Panc1 (cell line): ENCODE measurements around the gene MST1R. TPM values are rescaled to one million over a fixed set of nuclear protein-coding genes. Genes with fewer than 3 reads are reported as not detected.

ENCODE experiments used
- ATAC-seq: fragments of 200-7000 bp; cut with Tn5 transposase; 2 replicates; pipeline ENCODE4 v1.9.1; 2020; ENCODE audit warnings: mild to moderate bottlenecking, moderate library complexity
- BruUV-seq: library from RNA; stranded (reverse); fragments of 400-500 nt; replicated peaks from 2 replicates; lab custom pipeline; 2021; lab: Mats Ljungman, UMichigan
- CTCF ChIA-PET: fragments of 300-600 bp; sonication (Branson Sonifier 250); formaldehyde crosslinking; loops from one replicate; lab custom pipeline; 2022; ENCODE audit warnings: antibody characterized with exemption; lab: Charles Lee
- POLR2A ChIA-PET: fragments of 300-600 bp; sonication (Branson Sonifier 250); formaldehyde crosslinking; loops from one replicate; lab custom pipeline; 2022; ENCODE audit warnings: antibody characterized with exemption; lab: Charles Lee
- DNase-seq: peaks from one replicate; pipeline ENCODE4 v3.0.0-alpha.2; 2010; ENCODE audit warnings: low read depth, low spot score
- H3K27ac ChIP-seq: 2 replicates; pipeline ENCODE4 v1.5.1; 2011; ENCODE audit warnings: mild to moderate bottlenecking, low read length, inconsistent platforms
- H3K27me3 ChIP-seq: fragments of 200-500 bp; sonication (Bioruptor generic); 2 replicates; pipeline ENCODE4 v1.6.0; 2014; ENCODE audit warnings: low read length, inconsistent platforms; ENCODE audit not compliant: control insufficient read depth, insufficient read depth
- H3K36me3 ChIP-seq: fragments of 200-500 bp; sonication (Bioruptor generic); 2 replicates; pipeline ENCODE4 v1.5.1; 2014; ENCODE audit warnings: inconsistent platforms, mild to moderate bottlenecking, low read length, moderate library complexity; ENCODE audit not compliant: control insufficient read depth, insufficient read depth
- H3K4me1 ChIP-seq: 2 replicates; pipeline ENCODE4 v1.5.1; 2011; ENCODE audit warnings: inconsistent platforms, mild to moderate bottlenecking, low read length, moderate library complexity; ENCODE audit not compliant: control insufficient read depth, insufficient read depth
- H3K4me3 ChIP-seq, 2 experiments: 2 replicates each; pipeline ENCODE4 v1.5.1; 2011 to 2012; ENCODE audit warnings: low read depth in 2 of 2, low read length in 2 of 2, mild to moderate bottlenecking in 2 of 2, inconsistent platforms in 1 of 2, moderate library complexity in 1 of 2
- H3K9me3 ChIP-seq: fragments of 200-500 bp; sonication (Bioruptor generic); 2 replicates; pipeline ENCODE4 v1.5.1; 2014; ENCODE audit warnings: low read depth, mild to moderate bottlenecking, inconsistent platforms, low read length, moderate library complexity; ENCODE audit not compliant: control insufficient read depth, insufficient read depth
- POLR2AphosphoS5 ChIP-seq: IDR thresholded peaks from 2 replicates; pipeline ENCODE4 v1.6.1; 2012; ENCODE audit warnings: mild to moderate bottlenecking, low read depth, low read length, moderate library complexity
- SIN3A ChIP-seq: IDR thresholded peaks from 2 replicates; pipeline ENCODE4 v1.6.1; 2012; ENCODE audit warnings: low read depth, mild to moderate bottlenecking, low read length, moderate library complexity, borderline replicate concordance; ENCODE audit not compliant: insufficient read depth
- TCF7L2 ChIP-seq: IDR thresholded peaks from 2 replicates; pipeline ENCODE4 v1.6.1; 2011; ENCODE audit warnings: mild to moderate bottlenecking, low read depth, low read length, inconsistent platforms
- in situ Hi-C: cut with HindIII; loops from 2 replicates; pipeline ENCODE4 v1.10.0; 2016; ENCODE audit warnings: low sequenced_read_pairs, low pct_unique_long_range_greater_than_20kb
- intact Hi-C: fragments of 100-400 bp; cut with micrococcal nuclease; formaldehyde crosslinking; loops from one replicate; pipeline ENCODE4 v1.10.0; 2022; ENCODE audit not compliant: unreplicated experiment
- total RNA-seq: library from RNA; stranded (reverse); gene quantifications from one replicate; pipeline ENCODE4 v1.2.1, GENCODE V29; 2021; ENCODE audit not compliant: unreplicated experiment
- TF ChIP-seq, protein P1 (sequence below): fragments of 450-650 bp; IDR thresholded peaks from 2 replicates; pipeline ENCODE4 v1.5.1; 2017; ENCODE audit warnings: mild to moderate bottlenecking
- TF ChIP-seq, protein P2 (sequence below), 2 experiments: IDR thresholded peaks; 2 replicates each; pipeline ENCODE4 v1.6.1; 2011 to 2012; ENCODE audit warnings: low read depth in 2 of 2, control low read depth in 1 of 2, low read length in 1 of 2, mild to moderate bottlenecking in 1 of 2, moderate library complexity in 1 of 2; ENCODE audit not compliant: insufficient read depth in 1 of 2

Gene MST1R
- total RNA-seq, 1 experiment from 2014 or later, result 27.5 TPM

DNA sequence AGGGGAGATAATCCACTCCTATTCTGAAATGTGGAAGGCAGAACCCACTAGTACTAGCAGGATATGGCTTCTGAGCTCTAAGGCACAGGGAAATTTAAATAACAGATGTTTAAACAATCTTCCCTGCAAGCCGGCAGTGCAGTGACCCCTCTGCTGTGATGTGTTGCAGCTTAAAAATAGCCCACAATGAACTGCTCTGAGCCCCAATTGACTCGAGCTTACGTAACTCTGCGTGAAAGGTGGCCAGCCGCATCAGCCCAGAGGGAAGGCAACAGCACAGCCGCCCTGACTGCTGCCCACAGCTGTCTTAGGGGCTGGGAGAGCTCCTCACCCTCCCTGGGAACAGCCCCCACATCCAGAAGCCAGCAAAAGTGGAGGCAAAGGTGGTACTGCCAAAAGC is 21.5 kb downstream of the MST1R start:
- in situ Hi-C loops (no loop called here), intact Hi-C loops (no loop called here)
- H3K4me3 ChIP-seq, result no peak overlapping the region
- no TSS peak for BruUV-seq
- DNase-seq (no peak), ATAC-seq (no peak)
- H3K27me3 ChIP-seq, result no peaks in the 10 kb centered on the region
- no peaks in the 10 kb centered on the region for H3K9me3 ChIP-seq
- no peaks in the 10 kb centered on the region for H3K36me3 ChIP-seq
- TF ChIP-seq, protein P1, sequence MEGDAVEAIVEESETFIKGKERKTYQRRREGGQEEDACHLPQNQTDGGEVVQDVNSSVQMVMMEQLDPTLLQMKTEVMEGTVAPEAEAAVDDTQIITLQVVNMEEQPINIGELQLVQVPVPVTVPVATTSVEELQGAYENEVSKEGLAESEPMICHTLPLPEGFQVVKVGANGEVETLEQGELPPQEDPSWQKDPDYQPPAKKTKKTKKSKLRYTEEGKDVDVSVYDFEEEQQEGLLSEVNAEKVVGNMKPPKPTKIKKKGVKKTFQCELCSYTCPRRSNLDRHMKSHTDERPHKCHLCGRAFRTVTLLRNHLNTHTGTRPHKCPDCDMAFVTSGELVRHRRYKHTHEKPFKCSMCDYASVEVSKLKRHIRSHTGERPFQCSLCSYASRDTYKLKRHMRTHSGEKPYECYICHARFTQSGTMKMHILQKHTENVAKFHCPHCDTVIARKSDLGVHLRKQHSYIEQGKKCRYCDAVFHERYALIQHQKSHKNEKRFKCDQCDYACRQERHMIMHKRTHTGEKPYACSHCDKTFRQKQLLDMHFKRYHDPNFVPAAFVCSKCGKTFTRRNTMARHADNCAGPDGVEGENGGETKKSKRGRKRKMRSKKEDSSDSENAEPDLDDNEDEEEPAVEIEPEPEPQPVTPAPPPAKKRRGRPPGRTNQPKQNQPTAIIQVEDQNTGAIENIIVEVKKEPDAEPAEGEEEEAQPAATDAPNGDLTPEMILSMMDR, result no peak
- TF ChIP-seq SIN3A (no peak), TCF7L2 (no peak), POLR2AphosphoS5 (no peak)
- TF ChIP-seq, protein P2, sequence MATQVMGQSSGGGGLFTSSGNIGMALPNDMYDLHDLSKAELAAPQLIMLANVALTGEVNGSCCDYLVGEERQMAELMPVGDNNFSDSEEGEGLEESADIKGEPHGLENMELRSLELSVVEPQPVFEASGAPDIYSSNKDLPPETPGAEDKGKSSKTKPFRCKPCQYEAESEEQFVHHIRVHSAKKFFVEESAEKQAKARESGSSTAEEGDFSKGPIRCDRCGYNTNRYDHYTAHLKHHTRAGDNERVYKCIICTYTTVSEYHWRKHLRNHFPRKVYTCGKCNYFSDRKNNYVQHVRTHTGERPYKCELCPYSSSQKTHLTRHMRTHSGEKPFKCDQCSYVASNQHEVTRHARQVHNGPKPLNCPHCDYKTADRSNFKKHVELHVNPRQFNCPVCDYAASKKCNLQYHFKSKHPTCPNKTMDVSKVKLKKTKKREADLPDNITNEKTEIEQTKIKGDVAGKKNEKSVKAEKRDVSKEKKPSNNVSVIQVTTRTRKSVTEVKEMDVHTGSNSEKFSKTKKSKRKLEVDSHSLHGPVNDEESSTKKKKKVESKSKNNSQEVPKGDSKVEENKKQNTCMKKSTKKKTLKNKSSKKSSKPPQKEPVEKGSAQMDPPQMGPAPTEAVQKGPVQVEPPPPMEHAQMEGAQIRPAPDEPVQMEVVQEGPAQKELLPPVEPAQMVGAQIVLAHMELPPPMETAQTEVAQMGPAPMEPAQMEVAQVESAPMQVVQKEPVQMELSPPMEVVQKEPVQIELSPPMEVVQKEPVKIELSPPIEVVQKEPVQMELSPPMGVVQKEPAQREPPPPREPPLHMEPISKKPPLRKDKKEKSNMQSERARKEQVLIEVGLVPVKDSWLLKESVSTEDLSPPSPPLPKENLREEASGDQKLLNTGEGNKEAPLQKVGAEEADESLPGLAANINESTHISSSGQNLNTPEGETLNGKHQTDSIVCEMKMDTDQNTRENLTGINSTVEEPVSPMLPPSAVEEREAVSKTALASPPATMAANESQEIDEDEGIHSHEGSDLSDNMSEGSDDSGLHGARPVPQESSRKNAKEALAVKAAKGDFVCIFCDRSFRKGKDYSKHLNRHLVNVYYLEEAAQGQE (IDR thresholded peaks at IDR 0.05; ENCODE audit: insufficient read depth in 1 of 2, low read depth in 2 of 2, low read length in 1 of 2), result no peak
- no peaks in the 10 kb centered on the region for H3K4me1 ChIP-seq
- ChIA-PET POLR2A (no interaction called here), CTCF (no interaction called here)
- H3K27ac ChIP-seq, result no peak overlapping the region

DNA sequence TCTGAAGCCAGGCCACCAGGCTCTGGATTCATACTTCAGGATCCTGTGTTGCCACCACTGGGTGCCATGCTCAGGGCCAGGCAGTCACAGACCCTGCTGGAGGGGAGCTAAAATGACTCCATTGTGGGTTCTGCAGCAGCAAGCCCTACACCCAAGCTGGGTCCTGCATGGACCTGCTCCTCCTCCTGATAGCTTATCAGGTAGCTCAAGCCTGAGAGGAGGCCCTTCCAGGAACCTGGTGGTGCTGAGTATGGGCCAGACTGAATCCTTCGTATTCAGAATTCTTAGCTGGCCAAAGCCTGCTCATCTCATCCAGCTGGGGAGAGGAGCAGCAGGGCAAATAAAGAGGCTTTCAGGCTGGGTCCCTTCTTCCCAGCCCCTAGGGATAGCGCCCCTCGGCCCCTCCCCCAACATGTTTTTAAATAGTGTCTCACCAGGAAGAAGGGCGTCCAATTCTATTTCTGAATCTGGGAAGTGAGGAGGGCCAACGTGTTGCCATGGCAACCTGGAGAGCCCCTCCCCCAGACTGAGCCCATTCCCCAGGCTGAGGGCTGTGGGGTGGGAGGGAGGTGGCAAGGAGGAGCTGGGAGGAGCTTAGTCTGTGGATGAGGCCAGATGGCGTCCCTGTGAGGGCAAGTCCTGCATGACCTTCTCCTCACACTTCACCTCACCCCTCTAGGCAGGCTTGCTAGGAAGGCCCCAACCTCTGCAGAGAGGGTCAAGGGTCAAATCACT is 22.9 kb downstream of the MST1R start:
- Histone ChIP-seq H3K27me3 (no peaks in the 10 kb centered on the region), H3K4me1 (no peaks in the 10 kb centered on the region), H3K4me3 (no peak overlapping the region), H3K9me3 (no peaks in the 10 kb centered on the region), H3K36me3 (no peaks in the 10 kb centered on the region), H3K27ac (no peak overlapping the region)
- BruUV-seq, result no TSS peak
- CTCF ChIA-PET, result no interaction called here
- POLR2A ChIA-PET, result interaction anchor here (0.7 kb wide), 1 partner anchor 123 kb away, joined by 5 read pairs; no protein-coding TSS in a partner anchor
- ATAC-seq, result no peak
- intact Hi-C loops, result no loop called here
- TF ChIP-seq SIN3A (no peak), TCF7L2 (no peak), POLR2AphosphoS5 (no peak)
- TF ChIP-seq, protein P2 (IDR thresholded peaks at IDR 0.05; ENCODE audit: insufficient read depth in 1 of 2, low read depth in 2 of 2, low read length in 1 of 2), result no peak
- TF ChIP-seq, protein P1, result no peak
- in situ Hi-C loops, result no loop called here
- no peak for DNase-seq
